ENCODE data around the gene CGNL1. TPM values are rescaled to one million over a fixed set of nuclear protein-coding genes. Genes with fewer than 3 reads are reported as not detected.

CGNL1 gene
- polyA plus RNA-seq, 3 donors: 61.9 to 67.4 (median 65.3) TPM

DNA sequence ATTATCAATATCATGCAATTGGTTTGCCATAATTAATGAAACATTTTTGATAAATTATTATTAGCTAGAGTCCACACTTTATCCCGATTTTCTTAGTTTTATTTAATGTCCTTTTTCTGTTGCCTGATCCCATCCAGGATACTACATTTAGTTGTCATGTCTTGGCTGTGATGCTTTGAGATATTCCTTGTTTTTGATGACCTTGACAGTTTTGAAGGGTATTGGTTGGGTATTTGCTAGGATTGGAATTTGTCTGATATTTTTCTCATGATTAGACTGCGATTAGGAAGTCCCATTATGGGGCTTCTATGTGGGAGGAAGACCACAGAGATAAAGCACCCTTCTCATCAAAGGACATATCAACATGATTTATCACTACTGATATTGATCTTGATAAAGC is 43.0 kb downstream of the CGNL1 start:
- no peak for DNase-seq

DNA sequence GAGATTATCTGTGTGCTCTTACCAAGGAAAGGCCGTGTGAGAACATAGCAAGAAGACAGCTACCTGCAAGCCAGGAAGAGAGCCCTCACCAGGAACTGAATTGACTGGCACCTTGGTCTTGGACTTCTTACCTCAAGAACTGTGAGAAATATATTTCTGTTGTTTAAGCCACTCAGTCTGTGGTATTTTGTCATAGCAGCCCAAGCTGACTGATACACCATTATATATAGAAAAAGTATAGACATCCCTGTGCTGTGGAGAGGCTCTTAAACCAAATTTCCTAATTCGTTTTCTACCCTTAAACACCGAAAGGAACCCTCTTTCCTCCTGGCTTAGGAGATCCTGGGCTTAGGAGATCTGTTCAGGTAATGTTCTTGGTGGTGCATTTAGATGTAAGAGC is 44.8 kb downstream of the CGNL1 start:
- DNase-seq: no peak

DNA sequence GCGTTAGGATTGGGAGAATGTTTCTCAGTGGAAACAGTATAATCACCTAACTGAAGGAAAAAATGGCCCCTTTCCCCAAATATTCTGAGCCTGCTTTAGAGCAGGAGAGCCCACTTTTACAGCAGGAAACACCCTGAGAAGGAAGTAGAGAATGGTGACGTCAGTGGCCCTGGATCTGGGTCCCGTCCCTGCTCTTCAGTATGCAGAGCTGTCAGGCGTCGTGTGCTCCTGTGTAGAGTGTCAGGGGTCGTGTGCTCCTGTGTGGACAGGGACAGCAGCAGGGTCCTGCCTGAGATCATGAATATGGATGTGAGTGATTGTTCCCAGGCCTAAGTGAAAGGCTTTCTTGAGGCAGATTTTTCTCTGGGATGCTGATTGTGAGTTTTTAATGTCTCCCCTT is 45.2 kb downstream of the CGNL1 start:
- DNase-seq: no peak

DNA sequence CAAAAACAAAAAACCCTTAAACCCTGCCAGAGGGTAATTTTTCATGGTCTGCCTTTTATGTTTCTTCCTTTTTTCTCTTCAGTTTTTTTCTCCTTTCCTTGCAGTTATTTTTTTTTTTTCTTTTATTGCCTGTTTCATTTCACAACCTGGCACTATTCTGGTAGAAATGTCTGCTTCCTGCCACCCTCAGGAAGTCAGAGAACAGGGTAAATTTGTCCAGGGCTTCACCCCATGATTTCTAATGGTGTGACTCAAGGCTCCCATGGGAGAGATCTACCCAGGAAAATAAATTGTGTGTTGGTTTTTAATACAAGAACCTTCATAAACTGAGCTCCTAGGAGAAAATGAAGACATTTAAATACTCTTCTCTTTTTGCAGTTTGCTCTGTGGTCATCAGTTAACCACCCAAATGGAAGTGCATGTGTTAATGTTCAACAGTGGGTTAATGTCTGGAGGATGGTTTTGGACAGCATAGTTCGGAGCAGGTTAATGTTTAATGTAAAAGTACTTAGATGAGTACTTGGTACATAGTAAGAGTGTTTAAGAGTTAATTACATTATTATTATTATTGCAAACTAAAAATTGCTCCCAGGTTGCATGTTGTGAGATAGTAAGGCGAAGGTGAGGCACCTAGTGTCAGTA is 45.9 kb downstream of the CGNL1 start:
- no peak for DNase-seq

DNA sequence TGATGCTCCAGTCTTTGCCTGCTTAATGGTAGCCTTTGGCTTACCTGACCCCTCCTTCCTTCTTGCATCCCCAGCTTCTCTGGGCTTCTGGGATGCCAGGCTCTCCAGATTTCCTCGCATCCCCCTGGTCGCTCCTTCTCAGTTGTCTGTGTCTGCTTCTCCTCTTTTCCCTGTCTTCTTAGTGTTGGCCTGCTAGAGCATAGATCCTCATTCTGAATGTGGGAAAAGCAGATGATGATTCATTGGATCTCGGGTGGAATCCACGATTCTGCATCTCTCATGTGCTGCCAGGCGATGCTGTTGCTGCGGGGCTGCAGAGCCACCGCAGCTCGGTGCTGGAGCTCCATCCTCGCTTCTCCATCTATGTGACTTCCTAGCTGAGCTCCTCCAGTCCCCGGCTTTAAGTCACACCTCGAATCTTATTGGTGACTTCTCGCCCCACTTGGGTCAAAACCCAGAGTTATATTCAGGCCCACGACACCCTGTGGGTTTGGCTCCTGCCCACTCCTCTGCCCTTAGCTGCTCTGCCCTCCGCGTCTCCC is 47.4 kb downstream of the CGNL1 start:
- no peak for DNase-seq

DNA sequence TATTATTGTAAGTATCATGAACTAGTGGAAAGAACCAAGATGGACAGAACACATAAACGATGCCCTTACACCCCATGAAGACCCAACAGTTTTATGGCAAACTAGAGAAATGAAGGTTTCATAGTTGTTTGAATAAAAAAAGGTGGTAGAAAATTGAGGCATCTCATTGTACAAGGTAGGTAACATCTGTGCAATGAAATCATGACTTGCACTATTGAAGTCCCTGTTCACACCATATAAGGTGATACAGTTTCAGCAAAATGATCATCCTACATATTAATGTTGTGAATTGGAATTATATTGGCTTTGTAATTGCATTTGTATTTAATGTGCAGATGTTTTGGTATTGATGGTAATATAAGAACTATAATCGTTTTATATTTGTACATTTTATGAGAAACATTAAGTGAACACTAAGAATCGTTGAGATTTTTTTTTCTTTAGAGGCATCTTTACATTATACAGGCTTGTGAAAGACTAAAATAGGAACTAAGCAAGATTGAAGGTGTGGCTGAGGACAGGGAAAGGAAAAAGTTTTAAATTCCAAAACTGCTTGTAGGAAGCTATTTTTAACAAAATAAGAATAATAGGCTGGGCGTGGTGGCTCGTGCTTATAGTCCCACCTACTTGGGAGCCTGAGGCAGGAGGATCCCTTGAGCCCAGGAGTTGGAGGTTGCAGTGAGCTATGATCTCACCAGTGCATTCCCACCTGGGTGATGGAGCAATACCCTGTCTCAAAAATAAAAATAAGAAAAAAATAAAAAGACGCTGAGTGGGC is 48.5 kb downstream of the CGNL1 start:
- no peak for DNase-seq

DNA sequence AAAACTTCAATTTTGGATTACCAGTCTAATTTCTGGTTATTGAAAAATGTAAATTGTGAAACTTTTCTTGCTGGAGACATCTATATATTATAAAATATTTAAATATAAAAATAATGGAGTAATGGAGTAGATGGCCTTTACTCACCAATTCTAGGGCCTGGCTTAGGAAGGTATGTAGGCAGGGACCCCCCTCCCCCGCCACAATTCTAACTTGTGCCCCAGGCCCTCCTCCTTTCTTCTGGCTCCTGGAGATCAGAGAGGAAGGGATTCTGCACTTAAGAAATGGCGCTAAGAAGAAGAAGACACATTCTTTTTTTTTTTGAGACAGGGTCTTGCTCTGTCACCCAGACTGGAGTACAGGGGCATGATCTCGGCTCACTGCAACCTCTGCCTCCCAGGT is 49.5 kb downstream of the CGNL1 start:
- no peak for DNase-seq

DNA sequence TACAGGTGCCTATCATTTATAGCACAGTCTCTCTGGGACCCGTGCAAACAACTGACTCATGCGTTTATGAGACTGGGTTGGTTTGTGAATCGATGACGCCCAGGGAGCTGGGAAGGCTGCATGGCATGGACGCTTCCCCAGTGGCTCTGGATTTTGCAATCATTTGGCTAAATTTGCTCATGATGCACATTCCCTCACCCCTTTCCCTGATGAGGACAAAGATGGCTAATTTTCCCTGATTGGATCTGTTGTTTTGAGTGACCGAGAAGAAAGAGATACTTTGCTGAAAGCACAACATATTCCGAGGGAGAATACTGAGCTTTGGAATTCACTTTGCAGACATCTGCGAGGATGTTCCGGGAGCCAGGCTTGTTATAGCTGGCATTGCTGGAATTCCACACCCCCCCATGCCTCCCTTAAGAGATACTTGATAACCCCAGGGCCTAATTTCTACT is 51.1 kb downstream of the CGNL1 start:
- DNase-seq: no peak

DNA sequence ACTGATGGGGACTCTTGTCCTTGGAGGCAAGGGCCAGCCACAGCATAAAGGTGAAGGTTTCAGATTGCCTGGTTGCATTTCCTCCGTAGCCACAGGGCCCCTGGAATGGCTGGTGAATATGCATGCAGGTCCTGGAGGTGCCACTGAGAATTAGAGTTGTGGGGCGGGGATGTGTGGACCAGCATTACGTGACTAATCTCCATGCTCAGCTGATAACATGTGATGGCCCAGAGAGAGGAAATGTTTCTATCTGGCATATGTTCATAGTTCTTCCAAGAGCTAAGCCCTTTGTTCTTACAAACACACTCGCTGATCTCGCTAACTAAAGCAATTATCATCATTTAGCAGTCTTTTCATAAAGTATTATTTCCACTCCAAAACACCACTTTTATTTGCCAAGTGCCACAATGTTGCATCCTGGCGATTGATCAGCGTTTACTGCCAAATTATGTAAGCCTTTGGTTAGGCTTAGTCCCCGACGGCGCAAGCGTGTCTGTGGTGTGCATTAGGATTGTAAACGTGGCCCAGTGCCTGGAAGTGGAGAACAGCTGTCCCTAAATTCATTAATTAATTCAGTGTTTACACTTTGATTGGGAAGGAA is 55.9 kb downstream of the CGNL1 start:
- DNase-seq: no peak

DNA sequence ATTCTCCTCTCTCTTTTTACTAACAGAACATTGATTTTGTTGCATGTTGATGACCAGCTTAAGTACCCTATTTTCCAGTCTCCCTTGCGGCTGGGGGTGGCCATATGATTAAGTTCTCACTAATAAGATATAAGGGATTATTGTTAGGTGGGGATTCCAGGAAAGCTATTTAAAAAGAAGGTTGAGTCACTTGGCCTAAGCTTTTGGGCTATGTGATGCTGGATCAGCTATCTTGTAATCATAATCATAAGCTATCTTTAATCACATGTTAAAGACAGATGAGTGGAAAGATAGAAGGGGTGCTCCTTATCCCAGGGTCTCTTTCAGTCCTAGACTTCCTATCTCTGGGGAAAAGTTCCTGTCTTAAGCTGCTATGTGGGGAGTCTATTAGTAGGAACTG is 59.9 kb downstream of the CGNL1 start:
- no peak for DNase-seq

DNA sequence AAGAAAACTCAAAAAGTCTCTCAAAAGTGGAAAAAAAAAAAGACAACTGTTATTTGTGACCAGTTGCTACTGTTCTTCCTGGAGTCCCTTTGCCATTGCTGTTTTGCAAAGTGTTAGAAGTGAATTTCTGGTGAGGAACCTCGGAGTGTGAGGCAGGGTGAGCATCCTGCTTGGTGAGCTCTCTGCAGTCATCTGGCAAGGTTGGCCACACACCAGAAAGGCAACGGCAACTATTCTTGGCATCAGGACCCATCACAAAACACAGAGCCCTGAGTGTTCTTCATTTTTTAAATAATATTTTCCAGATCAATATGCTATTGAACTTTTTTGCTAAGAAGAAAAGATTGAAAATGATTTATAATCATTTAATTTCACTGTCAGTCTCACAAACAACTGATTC is 60.7 kb downstream of the CGNL1 start:
- DNase-seq: no peak

DNA sequence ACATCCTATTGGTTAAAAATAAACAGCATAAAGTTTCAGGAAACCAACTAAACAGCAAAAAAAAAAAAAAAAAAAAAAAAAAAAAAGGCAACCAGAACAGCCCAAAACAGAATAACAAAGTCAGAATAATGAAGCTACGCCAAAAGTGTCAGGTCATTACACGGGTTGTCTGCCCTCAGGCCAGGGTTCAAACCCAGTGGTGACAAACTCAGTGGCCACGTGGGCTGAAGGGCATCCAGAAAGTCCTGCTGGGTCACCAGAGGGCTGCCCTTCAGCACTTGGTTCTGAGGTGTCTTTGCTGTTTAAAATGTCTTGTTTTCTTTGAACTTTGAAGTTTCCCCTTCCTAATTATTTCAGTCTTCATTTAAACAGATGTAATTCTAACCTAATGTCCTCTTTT is 61.3 kb downstream of the CGNL1 start:
- no peak for DNase-seq

DNA sequence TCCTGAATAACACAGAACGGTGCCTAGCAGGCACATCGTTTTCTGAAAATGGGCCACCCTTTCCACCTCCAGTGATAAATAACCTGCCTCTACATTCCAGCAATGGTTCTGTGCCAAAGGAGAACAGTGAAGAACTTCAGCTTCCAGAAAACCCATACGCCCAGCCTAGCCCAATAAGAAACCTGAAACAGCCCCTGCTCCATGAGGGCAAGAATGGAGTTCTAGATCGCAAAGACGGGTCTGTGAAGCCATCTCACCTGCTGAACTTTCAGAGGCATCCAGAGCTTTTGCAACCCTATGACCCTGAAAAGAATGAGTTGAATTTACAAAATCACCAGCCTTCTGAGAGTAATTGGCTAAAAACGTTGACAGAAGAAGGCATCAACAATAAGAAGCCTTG is 61.9 kb downstream of the CGNL1 start:
- no peak for DNase-seq

DNA sequence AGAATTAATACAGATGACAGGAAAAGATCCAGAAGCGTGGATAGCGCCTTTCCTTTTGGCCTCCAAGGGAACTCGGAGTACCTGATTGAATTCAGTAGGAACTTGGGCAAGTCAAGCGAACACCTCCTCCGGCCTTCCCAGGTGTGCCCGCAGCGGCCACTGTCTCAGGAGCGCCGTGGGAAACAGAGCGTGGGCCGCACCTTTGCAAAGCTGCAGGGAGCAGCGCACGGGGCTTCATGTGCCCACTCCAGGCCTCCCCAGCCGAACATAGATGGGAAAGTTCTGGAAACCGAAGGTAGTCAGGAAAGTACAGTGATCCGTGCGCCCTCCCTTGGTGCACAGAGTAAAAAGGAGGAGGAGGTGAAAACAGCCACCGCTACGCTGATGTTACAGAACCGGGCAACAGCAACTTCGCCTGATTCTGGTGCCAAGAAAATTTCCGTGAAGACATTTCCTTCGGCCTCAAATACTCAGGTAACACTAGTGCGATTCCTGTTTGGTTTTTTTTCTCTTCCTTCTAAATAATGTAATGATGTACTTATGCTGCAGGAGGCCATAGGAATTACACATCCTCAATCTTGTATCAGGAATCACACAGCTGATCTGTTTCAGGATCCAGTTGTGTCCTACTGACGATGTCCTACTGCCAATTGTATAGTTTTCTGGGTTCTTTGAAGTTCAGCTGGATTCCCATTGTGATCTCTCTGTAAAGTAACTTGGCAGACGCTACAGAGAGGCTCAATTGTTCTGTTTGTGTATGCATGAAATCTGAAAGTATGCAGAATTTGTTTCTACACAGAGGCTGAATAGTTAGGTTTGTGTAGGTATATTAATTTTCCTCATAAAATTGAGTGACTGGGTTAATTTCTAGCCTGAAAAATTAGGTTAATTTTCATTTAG is 63.1 kb downstream of the CGNL1 start:
- DNase-seq: no peak

DNA sequence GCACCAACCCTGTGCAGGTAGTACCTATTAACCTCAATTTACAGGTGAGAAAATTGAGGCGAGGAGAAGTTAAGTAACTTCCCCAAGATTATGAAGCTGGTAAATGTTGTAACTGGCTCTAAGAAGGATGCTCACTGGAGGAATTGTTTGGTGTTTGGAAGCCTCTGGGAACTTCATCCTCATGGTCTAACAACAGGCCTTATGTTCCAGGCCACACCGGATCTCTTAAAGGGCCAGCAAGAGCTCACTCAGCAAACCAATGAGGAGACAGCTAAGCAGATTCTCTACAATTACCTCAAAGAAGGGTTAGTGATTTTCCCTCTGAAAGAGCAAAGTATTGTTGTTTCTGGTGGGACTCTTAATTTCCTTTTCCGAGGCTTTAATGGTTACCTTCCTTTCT is 63.9 kb downstream of the CGNL1 start:
- no peak for DNase-seq

DNA sequence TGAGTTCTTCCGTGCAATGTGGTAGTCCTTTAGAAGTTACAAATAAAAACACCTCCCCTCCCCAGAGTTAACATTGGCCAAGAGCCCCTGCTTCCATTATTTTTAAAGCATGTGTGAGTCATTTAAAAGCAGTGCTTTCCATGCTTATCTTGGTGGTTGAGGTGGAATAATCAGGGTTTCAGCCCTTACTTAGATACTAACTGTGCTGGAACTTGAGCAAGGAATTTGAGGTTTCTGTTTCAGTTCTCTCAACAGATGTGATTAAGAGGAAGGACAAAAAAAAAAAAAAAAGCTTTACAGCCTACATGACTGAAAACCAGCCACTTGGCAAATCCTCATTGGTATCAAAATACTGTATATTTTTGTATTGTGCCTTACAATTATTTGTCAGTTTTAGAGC is 64.5 kb downstream of the CGNL1 start:
- DNase-seq: no peak

DNA sequence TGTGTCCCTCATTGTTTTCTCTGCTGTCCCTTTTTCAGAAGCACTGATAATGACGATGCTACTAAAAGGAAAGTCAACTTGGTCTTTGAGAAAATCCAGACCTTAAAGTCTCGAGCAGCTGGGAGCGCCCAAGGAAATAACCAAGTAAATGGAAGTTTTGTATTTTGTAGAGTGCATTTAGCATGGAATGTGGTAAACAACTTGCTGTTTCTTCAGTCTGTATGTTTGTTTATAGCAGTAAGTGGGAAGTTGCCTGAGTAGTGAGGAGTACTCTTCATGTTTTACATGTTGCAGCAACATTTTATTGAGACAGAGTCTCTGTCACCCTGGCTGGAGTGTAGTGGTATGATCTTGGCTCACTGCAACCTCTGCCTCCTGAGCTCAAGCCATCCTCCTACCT is 66.0 kb downstream of the CGNL1 start:
- DNase-seq: no peak

DNA sequence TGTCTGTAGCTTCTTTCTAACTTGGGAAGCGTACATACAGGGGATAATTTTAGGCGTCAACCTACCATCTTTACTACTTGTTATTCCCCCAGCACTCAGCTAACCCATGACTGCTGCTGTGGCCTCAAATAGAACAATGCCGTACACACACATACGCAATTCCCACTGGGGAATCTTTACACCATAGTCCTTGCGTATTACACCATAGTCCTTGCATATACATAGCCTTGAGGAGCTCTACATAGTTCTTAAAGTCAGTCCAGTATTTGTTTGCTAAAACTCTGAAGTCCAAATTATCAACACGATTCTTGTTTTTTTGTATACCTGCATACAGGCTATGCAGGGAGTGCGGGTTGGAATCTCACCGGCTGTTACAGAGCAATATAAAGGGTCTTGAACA is 67.2 kb downstream of the CGNL1 start:
- DNase-seq: no peak

DNA sequence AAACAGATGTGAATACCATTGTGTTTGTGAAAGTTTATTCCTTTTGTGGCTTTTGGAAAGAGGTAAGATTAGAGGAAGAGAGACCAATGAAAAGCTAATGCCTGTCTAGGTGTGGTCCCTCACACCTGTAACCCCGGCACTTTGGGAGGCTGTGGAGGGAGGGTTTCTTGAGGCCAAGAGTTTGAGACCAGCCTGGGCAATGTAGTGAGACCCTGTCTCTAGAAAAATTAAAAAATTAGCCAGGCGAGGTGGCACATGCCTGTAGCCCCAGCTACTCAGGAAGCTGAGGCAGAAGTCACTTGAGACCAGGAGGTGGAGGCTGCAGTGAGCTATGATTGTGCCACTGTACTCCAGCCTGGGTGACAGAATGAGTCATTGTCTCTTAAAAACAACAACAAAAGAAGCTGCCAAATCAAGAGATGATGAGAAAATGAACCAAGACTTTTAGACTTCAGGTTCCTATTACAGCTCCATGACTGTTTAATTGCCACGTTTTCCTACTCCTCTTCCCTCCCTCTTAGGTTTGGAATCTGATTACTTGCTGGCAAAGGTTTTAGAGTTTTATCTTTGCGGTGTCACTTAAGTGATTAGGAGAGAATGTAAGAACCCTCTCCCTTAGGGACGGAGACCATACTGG is 68.7 kb downstream of the CGNL1 start:
- DNase-seq: no peak

DNA sequence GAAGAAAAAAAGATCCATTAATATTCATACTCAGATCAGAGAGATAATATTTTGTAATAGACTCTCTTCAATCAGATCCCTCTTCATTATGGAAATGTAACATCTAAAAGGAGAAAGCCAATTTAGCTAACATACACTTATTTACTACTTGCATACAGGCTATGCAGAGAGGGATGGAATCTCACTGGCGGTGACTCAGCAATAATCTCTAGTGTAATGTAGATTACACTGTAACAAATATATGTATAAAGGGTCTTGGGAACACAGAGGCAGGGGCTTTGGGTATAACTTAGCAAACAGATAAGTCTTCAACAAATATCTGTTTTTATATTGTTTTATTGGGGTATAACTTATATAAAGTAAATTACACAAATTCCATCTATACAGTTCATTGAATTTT is 69.6 kb downstream of the CGNL1 start:
- DNase-seq: no peak

DNA sequence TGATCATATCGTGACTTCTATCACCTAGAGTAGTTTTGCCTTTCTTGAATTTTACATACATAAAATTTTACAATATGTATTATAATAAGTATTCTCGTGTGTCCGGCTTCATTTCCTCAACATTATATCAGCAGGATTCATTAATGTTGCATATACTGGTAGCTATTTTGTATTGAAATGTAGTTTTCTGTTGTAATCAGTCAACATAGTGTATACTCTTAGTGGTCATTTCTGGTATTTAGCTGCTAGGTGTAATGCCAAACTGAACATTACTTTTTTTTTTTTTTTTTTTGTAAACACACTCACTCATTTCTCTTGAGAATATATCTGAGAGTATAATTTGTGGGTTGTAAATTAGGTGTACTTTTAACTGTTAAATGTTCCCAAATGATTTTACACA is 70.1 kb downstream of the CGNL1 start:
- no peak for DNase-seq

DNA sequence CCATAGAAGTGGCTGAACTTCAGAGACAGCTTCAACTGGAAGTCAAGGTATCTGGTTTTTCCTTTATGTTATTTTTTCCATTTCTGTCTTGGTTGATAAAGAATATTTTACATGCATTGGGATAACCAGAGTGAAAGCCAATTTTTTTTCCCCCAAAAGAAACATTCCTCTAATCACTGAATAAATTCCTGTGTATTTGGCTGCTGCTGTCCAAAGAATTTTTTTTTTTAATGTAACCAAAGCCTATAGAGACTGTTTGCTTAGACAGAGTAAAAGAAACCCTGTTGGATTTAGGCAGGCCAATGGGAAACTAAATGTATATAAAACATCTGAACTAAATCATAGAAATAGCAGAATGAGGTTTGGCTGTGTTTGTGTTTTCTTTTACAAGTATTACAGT is 75.2 kb downstream of the CGNL1 start:
- DNase-seq: no peak

Data from renal pelvis (tissue), 4 donors.